Heart right ventricle (tissue), 16 donors: ENCODE measurements around the gene CELA2A. TPM values are rescaled to one million over a fixed set of nuclear protein-coding genes. Genes with fewer than 3 reads are reported as not detected.
"Not testable (repeated sequence)": the region's sequence is repeated elsewhere in the genome, so short reads cannot be mapped to it uniquely, and the experiment has no call there.

Experiments used
- ATAC-seq, 8 donors: fragments of 200-7000 bp; cut with Tn5 transposase; one replicate each; pipeline ENCODE4 v1.9.1; 2020; ENCODE audit warnings: mild to moderate bottlenecking in 8 of 8, moderate library complexity in 8 of 8, moderate number of reproducible peaks in 1 of 8
- DNase-seq, 2 donors: peaks; one replicate each; pipeline ENCODE4 v3.0.0-alpha.2; 2020
- H3K27ac ChIP-seq, 10 donors: fragments of 200-600 bp; sonication (generic) in 2 of 10; one replicate each; pipeline versions ENCODE4 v1.5.0 to v1.8.0; 2020 to 2022; ENCODE audit warnings: mild to moderate bottlenecking in 3 of 10
- H3K27me3 ChIP-seq, 7 donors: fragments of 200-600 bp; one replicate each; pipeline ENCODE4 v1.8.0; 2021 to 2022; ENCODE audit warnings: mild to moderate bottlenecking in 2 of 7
- H3K36me3 ChIP-seq, 9 donors: fragments of 200-600 bp; sonication (generic) in 1 of 9; one replicate each; pipeline versions ENCODE4 v1.5.0 to v1.8.0; 2020 to 2022; ENCODE audit warnings: mild to moderate bottlenecking in 2 of 9
- H3K4me1 ChIP-seq, 9 donors: fragments of 200-600 bp; sonication (generic) in 1 of 9; one replicate each; pipeline versions ENCODE4 v1.5.0 to v1.8.0; 2020 to 2022; ENCODE audit warnings: mild to moderate bottlenecking in 4 of 9
- H3K4me3 ChIP-seq, 10 donors: fragments of 200-600 bp; sonication (generic) in 2 of 10; one replicate each; pipeline versions ENCODE4 v1.5.0 to v1.8.0; 2020 to 2022; ENCODE audit warnings: mild to moderate bottlenecking in 7 of 10, moderate library complexity in 2 of 10
- H3K9me3 ChIP-seq, 11 donors: fragments of 200-600 bp in 10 of 11; sonication (generic) in 2 of 11; one replicate each; pipeline versions ENCODE4 v1.5.0 to v1.8.0; 2013 to 2022; ENCODE audit warnings: mild to moderate bottlenecking in 2 of 11, control low read depth in 1 of 11, moderate library complexity in 1 of 11
- WGBS, 2 donors: extraction: QIAGEN DNeasy Blood & Tissue Kit; methylation state at CpG; one replicate each; pipeline ENCODE4 v1.1.7; 2013; ENCODE audit warnings: inconsistent platforms in 1 of 2; 5-methylcytosine and 5-hydroxymethylcytosine counted together
- intact Hi-C, 10 donors: fragments of 100-400 bp; cut with DNase I; formaldehyde crosslinking; loops; one replicate each; pipeline versions ENCODE4 v1.11.1 to v1.14.2; 2022
- polyA plus RNA-seq, 2 donors: library from polyadenylated mRNA; stranded (reverse); fragments of 200-250 nt; gene quantifications; one replicate each; pipeline ENCODE4 v1.2.3, GENCODE V29; 2013
- total RNA-seq, 10 donors: library from RNA; stranded (reverse); fragmentation: NEBNext Ultra II Directional in 3 of 10; extraction: Animal tissue kit (Norgen Biotek cat#: 25700) in 3 of 10; gene quantifications; one replicate each; pipeline versions ENCODE4 v1.2.1 to v1.2.4, GENCODE V29; 2021 to 2023
- TF ChIP-seq, protein P1 (sequence below), 9 donors: fragments of 200-600 bp; sonication (generic) in 2 of 9; IDR thresholded peaks; one replicate each; pipeline versions ENCODE4 v1.5.0 to v1.8.0; 2021 to 2022; ENCODE audit warnings: antibody characterized with exemption in 9 of 9, mild to moderate bottlenecking in 5 of 9, moderate library complexity in 1 of 9
- donor health status: Arrhythmogenic right ventricular cardiomyopathy.
- donor health status: ischemic (EF 13 %, LVEDD 7.1; RV severe dilation, severe dysfunction).
- donor health status: healthy with polysubstance abuse.
- donor health status: DM: no; HTN: yes; CAD: no.
- donor health status: DM: no; HTN: no; CAD: no.
- donor health status: ischemic (EF 25% LVEDD 6.9; RV normal size, moderate dysfunction).
- donor health status: ischemic (EF 25% LVEDD 5.7; RV mildly dilated, moderate dysfunction).
- donor health status: healthy.
- donor health status: DM: yes; HTN: yes; CAD: no.
- donor health status: Ischemic cardiomyopathy.
- donor health status: ischemic (EF 35%, LVEDD 5.7; RV mildly dilated, moderate dysfunction).
- donor health status: nonischemic (EF 11% LVEDD 7.7; RV severe dilation, severe dysfunction).
- donor health status: DM: yes; HTN: yes; CAD: no.
- donor health status: PGD.
- donor health status: ischemic (EF 29% LVEDD 5.4; RV normal size, mild dysfunction).
- donor health status: nonischemic (EF 23%, LVEDD 6.1; RV moderate dilation, normal function).

The CELA2A gene
- total and polyA plus RNA-seq, 12 donors, result 0.09 to 1.6 (median 1.1) TPM; not detected in 4

GRCh38 chr1:15469361-15469760, 12.8 kb downstream of the CELA2A start:
- TF ChIP-seq, protein P1, sequence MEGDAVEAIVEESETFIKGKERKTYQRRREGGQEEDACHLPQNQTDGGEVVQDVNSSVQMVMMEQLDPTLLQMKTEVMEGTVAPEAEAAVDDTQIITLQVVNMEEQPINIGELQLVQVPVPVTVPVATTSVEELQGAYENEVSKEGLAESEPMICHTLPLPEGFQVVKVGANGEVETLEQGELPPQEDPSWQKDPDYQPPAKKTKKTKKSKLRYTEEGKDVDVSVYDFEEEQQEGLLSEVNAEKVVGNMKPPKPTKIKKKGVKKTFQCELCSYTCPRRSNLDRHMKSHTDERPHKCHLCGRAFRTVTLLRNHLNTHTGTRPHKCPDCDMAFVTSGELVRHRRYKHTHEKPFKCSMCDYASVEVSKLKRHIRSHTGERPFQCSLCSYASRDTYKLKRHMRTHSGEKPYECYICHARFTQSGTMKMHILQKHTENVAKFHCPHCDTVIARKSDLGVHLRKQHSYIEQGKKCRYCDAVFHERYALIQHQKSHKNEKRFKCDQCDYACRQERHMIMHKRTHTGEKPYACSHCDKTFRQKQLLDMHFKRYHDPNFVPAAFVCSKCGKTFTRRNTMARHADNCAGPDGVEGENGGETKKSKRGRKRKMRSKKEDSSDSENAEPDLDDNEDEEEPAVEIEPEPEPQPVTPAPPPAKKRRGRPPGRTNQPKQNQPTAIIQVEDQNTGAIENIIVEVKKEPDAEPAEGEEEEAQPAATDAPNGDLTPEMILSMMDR (IDR thresholded peaks at IDR 0.05), result no peak
- intact Hi-C loops, result no loop called here
- Histone ChIP-seq H3K4me1 (peaks cover 0 to 7% (median 0%) of the 10 kb centered on the region in 9 donors), H3K9me3 (no peaks in the 10 kb centered on the region), H3K4me3 (no peak overlapping the region), H3K27me3 (no peaks in the 10 kb centered on the region), H3K27ac (no peak overlapping the region), H3K36me3 (no peaks in the 10 kb centered on the region)
- ATAC-seq (no peak), DNase-seq (no peak)
- 67 to 75% methylated on average over 3 of the region's 3 CpGs for WGBS, 2 donors

GRCh38 chr1:15469821-15470448, 13.4 kb downstream of the CELA2A start:
- H3K36me3 ChIP-seq, H3K9me3 ChIP-seq, H3K4me3 ChIP-seq, intact Hi-C loops, H3K27me3 ChIP-seq, DNase-seq, H3K4me1 ChIP-seq, H3K27ac ChIP-seq, ATAC-seq: not testable (repeated sequence)
- 85 to 86% methylated on average over 9 of the region's 9 CpGs for WGBS, 2 donors

DNA sequence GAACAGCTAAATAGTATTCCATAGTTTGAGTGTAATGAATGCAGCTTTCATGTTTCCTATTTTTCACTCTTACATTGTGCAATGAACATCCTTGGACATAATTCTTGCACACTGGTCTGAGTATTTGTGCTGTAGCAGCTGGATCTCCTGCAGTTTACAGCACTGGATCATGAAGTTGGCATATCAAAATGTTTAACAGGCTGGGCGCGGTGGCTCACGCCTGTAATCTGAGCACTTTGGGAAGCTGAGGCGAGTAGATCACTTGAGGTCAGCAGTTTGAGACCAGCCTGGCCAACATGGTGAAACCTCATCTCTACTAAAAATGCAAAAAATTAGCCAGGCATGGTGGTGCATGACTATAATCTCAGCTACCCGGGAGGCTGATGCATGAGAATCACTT, 14.5 kb downstream of the CELA2A start:
- WGBS, 2 donors, result 95 to 96% methylated on average over 5 of the region's 5 CpGs
- H3K27me3 ChIP-seq, H3K4me3 ChIP-seq, H3K36me3 ChIP-seq, DNase-seq, intact Hi-C loops, H3K9me3 ChIP-seq, H3K27ac ChIP-seq, H3K4me1 ChIP-seq, ATAC-seq: not testable (repeated sequence)

DNA sequence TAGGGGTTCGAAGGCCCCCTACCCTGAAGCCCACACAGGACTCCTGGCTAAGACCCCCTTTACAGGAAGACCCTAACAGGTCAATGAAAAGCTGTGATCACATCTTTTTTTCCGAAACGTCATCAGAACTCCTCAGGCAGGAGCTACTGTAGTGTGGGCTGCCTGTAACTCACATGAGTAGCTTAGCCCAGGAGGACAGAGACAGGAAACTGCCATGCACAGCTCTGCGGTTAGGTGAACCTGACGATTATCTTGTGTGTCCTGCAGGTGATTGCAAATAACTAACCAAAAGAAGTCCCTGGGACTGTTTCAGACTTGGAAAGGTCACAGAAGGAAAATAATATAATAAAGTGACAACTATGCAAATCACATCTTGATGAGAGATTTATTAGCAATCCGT, 15.2 kb downstream of the CELA2A start:
- H3K9me3 ChIP-seq, H3K36me3 ChIP-seq, ATAC-seq, intact Hi-C loops, H3K27ac ChIP-seq, H3K4me1 ChIP-seq, H3K27me3 ChIP-seq, DNase-seq, H3K4me3 ChIP-seq: not testable (repeated sequence)
- 81 to 86% methylated on average over 6 of the region's 6 CpGs for WGBS, 2 donors

DNA sequence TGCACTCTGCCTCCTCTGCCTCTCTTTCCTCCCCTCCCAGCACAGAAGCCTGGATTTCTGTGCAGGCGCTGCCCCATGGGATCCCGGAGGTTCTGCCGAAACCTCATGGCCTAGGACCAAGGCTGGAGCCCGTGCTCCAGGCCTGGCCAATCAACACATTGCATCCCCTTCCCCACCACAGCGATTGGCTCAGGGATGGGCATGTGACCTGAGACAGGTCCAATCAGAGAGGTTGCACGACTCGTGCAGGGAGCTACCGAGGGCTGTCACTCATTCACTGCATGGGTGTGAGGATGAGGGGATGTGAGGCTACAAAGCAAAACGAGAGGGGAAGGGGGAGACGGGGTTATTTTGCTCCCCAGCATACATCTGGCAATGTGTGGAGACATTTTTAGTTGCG, 16.1 kb downstream of the CELA2A start:
- no peak for ATAC-seq
- no peaks in the 10 kb centered on the region for H3K27me3 ChIP-seq
- H3K4me3 ChIP-seq, result no peak overlapping the region
- WGBS, 2 donors, result 84 to 85% methylated on average over 11 of the region's 11 CpGs
- TF ChIP-seq, protein P1 (IDR thresholded peaks at IDR 0.05), result no peak
- H3K27ac ChIP-seq, result no peak overlapping the region
- intact Hi-C loops, result no loop called here
- H3K9me3 ChIP-seq, result no peaks in the 10 kb centered on the region
- no peaks in the 10 kb centered on the region for H3K4me1 ChIP-seq
- DNase-seq, result no peak
- no peaks in the 10 kb centered on the region for H3K36me3 ChIP-seq

GRCh38 chr1:15475752-15476314, 19.3 kb downstream of the CELA2A start, which contains the start of gene CELA2B:
Gene CELA2B, plus strand, starts transcription at chr1:15476104. Its CDS starts 22 bp downstream, at chr1:15476126.
- 63 to 71% methylated on average over 5 of the region's 5 CpGs for WGBS, 2 donors
- ATAC-seq, result no peak
- intact Hi-C loops, result no loop called here

More at GRCh38 chr1:15475752-15476314, 19.3 kb downstream of the CELA2A start, which contains the start of gene CELA2B:
- H3K9me3 ChIP-seq, result no peaks in the 10 kb centered on the region
- H3K36me3 ChIP-seq, result no peaks in the 10 kb centered on the region
- no peak for DNase-seq
- H3K27me3 ChIP-seq, result no peaks in the 10 kb centered on the region
- no peaks in the 10 kb centered on the region for H3K4me1 ChIP-seq
- H3K27ac ChIP-seq, result no peak within 1 kb of the TSS
- H3K4me3 ChIP-seq, result no peak within 1 kb of the TSS
- TF ChIP-seq, protein P1 (IDR thresholded peaks at IDR 0.05), result no peak
